Uterus (tissue), 4 donors: Measurements from ENCODE around the gene ESPNL. TPM values are rescaled to one million over a fixed set of nuclear protein-coding genes. Genes with fewer than 3 reads are reported as not detected.

Experiments
- DNase-seq, 2 donors: peaks; one replicate each; pipeline ENCODE4 v3.0.0-alpha.2; 2019 to 2020
- H3K27ac ChIP-seq, 2 donors: fragments of 200-600 bp; sonication (generic); 1 replicate in 1 of 2; 2 replicates in 1 of 2; pipeline ENCODE4 v1.5.1; 2016 to 2018
- H3K27me3 ChIP-seq, 2 donors: fragments of 200-600 bp; sonication (generic); one replicate each; pipeline ENCODE4 v1.5.1; 2018 to 2019; ENCODE audit warnings: control low read depth in 1 of 2
- H3K36me3 ChIP-seq, 2 donors: fragments of 200-600 bp; sonication (generic); one replicate each; pipeline ENCODE4 v1.5.1; 2019; ENCODE audit warnings: control low read depth in 1 of 2
- H3K4me1 ChIP-seq, 2 donors: fragments of 200-600 bp; sonication (generic); one replicate each; pipeline ENCODE4 v1.5.1; 2018 to 2019; ENCODE audit warnings: control low read depth in 1 of 2
- H3K4me3 ChIP-seq, 2 donors: fragments of 200-600 bp; sonication (generic); 1 replicate in 1 of 2; 2 replicates in 1 of 2; pipeline ENCODE4 v1.5.1; 2018 to 2019; ENCODE audit warnings: mild to moderate bottlenecking in 1 of 2
- H3K9me3 ChIP-seq, 2 donors: fragments of 200-600 bp; sonication (generic); one replicate each; pipeline ENCODE4 v1.5.1; 2019; ENCODE audit warnings: control low read depth in 1 of 2
- POLR2A ChIP-seq, 2 donors: fragments of 450-650 bp; IDR thresholded peaks; one replicate each; pipeline ENCODE4 v1.6.1; 2016; ENCODE audit warnings: antibody characterized with exemption in 2 of 2, mild to moderate bottlenecking in 1 of 2, moderate library complexity in 1 of 2
- intact Hi-C: fragments of 100-400 bp; cut with DNase I; formaldehyde crosslinking; loops from one replicate; pipeline ENCODE4 v1.15.1; 2023; ENCODE audit warnings: low total_unique reads
- total RNA-seq, 4 donors: library from RNA; depleted of rRNA in 3 of 4; stranded (reverse); fragments of >200 nt in 3 of 4; gene quantifications; one replicate each; pipeline versions ENCODE4 v1.1.0 to v1.2.4, GENCODE V29; 2014 to 2023
- TF ChIP-seq, protein P1 (sequence below), 4 experiments: fragments of 200-600 bp in 2 of 4; fragments of 450-650 bp in 2 of 4; sonication (generic) in 2 of 4; IDR thresholded peaks; one replicate each; pipeline ENCODE4 v1.5.1; 2016 to 2019; ENCODE audit warnings: antibody characterized with exemption in 4 of 4, mild to moderate bottlenecking in 2 of 4, moderate library complexity in 1 of 4
- donor health status: DM: yes; HTN: yes; CAD: no.

ESPNL gene
- total RNA-seq, 4 donors from 2014 or later, result 0.34 to 7.7 TPM; not detected in 2

DNA sequence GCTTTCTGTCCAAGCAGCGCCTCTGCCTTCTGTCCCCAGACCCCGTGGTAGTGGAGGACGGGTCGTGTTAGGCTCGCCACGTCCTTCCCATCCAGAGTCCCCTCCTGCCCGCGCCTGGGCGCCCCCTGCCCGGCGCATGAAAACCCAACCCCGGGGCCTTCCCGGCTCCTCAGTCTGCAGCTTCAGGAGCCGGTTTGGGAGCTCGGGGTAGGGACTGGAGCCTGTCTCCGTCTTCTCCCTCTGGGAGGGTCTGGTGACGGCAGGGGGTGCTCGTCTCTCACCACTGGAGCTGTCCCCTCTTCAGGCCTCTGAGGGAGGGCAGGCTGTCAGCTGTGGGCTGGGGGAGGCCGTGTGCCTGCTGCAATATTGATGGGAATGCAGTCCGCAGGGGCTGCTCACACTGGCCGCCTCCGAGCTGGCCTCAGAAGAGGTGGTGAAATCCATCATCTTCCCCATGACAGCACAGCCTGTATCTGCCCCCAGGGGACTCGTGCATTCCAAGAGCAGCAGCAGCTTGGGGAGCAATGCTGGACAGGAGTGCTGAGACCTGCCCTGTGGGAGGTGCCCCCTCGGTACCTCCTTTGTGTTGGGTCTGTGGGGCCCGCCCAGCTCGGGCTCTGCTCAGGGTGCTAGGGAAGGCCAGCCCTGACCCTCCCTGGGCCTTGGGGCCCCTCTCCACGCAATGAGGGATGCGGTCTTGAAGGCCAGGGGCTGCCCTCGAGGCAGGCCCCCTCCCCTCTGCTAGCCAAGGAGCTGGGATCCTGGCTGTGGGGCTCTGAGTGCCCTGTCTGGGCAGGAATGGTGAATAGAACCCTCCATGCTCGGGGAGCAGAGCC, 20.5 kb downstream of the ESPNL start:
- no peak for TF ChIP-seq POLR2A (IDR thresholded peaks at IDR 0.05)
- TF ChIP-seq, protein P1, sequence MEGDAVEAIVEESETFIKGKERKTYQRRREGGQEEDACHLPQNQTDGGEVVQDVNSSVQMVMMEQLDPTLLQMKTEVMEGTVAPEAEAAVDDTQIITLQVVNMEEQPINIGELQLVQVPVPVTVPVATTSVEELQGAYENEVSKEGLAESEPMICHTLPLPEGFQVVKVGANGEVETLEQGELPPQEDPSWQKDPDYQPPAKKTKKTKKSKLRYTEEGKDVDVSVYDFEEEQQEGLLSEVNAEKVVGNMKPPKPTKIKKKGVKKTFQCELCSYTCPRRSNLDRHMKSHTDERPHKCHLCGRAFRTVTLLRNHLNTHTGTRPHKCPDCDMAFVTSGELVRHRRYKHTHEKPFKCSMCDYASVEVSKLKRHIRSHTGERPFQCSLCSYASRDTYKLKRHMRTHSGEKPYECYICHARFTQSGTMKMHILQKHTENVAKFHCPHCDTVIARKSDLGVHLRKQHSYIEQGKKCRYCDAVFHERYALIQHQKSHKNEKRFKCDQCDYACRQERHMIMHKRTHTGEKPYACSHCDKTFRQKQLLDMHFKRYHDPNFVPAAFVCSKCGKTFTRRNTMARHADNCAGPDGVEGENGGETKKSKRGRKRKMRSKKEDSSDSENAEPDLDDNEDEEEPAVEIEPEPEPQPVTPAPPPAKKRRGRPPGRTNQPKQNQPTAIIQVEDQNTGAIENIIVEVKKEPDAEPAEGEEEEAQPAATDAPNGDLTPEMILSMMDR (IDR thresholded peaks at IDR 0.05), result no peak
- DNase-seq, result no peak
- H3K27ac ChIP-seq, result no peak overlapping the region
- H3K4me3 ChIP-seq, result no peak overlapping the region
- intact Hi-C loops, result no loop called here
- no peaks in the 10 kb centered on the region for H3K9me3 ChIP-seq
- H3K36me3 ChIP-seq, result no peaks in the 10 kb centered on the region
- H3K27me3 ChIP-seq, result no peaks in the 10 kb centered on the region
- H3K4me1 ChIP-seq, result no peaks in the 10 kb centered on the region

DNA sequence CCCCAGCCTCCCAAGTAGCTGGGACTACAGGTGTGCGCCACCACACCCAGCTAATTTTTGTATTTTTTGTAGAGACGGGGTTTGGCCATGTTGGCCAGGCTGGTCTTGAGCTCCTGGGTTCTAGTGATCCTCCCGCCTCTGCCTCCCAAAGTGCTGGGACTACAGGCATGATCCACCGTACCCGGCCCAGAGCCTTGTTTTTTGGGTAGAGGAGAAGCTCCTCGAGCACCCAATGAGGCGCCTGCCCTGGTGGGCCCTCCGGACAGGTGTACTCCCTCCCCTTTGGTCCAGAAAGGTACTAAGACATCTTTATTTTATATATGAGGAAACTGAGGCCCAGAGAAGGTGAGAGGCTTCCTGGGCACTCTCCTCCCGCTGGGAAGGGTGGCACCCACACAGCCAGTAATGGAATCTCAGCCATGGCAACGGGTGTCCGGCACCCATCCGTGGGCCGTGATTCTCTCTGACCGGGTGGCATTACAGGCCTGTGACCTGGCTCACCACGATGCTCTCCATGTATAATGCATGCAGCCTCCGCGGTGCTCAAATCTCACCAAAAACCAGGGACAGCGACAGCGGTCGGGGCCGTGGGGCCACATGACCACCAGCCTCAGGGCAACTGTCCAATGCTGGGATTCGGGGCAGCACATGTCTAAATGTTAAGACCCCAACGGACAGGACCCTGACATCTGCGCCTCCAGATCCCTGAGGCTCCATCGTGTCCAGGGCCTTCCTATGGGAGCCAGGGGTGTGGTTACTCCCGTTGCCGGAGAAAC, 21.6 kb downstream of the ESPNL start:
- no peak for TF ChIP-seq POLR2A (IDR thresholded peaks at IDR 0.05)
- TF ChIP-seq, protein P1 (IDR thresholded peaks at IDR 0.05), result no peak
- Histone ChIP-seq H3K4me3 (no peak overlapping the region), H3K27ac (no peak overlapping the region), H3K9me3 (no peaks in the 10 kb centered on the region), H3K27me3 (no peaks in the 10 kb centered on the region), H3K4me1 (no peaks in the 10 kb centered on the region), H3K36me3 (no peaks in the 10 kb centered on the region)
- no peak for DNase-seq
- intact Hi-C loops, result no loop called here

DNA sequence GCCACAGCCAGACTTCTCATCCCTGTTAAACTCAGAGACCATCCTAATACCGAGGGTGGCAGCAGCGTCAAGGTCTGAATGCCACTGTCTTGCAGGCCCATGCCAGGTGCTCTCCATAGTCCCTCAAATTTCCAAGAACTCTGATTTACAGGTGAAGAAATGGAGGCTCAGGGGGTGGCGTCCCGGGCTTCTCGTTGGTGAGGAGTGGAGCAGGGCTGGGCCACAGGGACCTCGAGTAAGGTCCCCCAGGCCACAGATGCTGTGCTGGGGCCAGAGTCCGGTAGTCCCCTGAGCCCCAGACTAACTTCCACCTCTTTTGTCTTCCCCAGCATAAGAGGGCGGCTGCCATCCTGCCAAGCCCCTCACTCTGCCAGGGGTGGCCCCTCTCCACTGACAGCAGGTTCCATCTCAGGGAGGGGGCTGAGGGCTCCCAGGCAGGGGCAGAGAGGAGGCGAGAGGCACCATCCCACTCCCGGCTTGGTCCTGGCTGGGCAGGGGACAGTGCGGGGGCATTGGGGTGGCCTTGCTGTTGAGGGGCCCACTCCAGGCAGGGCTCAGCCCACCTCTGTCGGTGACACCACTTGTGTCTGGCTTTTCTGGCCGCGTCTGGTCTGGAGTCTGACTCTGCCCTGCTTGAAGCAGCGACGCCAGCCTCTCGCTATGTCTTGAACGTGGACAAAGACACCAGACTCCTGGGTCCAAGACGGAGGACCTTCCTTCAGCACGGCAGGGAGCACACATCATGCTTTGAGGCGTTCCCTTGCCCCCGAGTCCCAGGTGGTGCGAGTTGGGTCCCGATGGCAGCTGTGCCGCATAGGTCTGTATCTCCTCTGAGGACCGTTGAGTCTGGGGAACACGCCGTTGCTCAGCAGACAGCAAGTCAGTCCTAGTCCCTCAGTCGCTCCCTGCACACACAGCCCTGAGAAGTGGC, 22.4 kb downstream of the ESPNL start:
- H3K27me3 ChIP-seq, result no peaks in the 10 kb centered on the region
- no peak for TF ChIP-seq POLR2A (IDR thresholded peaks at IDR 0.05)
- TF ChIP-seq, protein P1 (IDR thresholded peaks at IDR 0.05), result no peak
- H3K4me1 ChIP-seq, result no peaks in the 10 kb centered on the region
- no peaks in the 10 kb centered on the region for H3K36me3 ChIP-seq
- H3K27ac ChIP-seq, result no peak overlapping the region
- intact Hi-C loops, result no loop called here
- no peaks in the 10 kb centered on the region for H3K9me3 ChIP-seq
- no peak overlapping the region for H3K4me3 ChIP-seq
- DNase-seq, result no peak

DNA sequence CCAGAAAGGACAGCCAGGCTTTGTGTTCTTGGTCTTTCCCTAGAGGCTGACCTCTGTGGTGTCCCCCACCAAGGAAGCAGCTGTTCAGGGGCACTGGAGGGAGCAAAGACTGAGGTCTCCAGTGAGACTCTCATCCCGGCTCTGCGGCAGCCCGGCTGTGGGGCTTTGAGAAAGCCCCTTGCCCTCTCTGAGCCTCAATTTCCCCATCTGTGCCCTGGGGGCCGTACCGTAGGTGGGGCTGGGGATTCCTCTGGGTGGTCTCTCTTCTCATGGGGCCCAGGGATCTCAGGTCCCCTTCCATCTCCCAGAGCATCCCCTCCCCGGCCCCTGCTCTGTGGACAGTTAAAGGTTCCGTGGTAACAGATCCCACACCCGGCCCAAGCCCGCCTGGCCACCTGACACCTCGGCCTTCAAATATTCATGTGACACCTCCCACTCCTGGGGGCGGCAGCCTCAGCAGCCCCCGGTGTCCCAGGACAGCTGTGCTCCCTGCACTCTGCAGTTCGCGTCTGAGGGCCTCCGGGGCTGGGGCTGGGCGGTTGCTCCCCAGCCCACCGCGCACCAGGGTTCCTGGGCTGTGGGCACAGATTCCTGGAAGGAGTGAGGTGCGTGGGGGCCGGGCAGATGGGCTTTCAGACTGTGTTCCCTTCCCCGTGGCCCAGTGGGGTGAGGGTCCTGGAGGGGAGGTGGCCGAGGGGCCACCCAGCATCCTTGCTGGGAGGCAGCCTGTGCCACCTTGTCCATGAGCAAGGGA, 23.3 kb downstream of the ESPNL start:
- Histone ChIP-seq H3K9me3 (no peaks in the 10 kb centered on the region), H3K27ac (no peak overlapping the region), H3K36me3 (no peaks in the 10 kb centered on the region), H3K4me3 (no peak overlapping the region), H3K27me3 (no peaks in the 10 kb centered on the region), H3K4me1 (no peaks in the 10 kb centered on the region)
- intact Hi-C loops, result no loop called here
- TF ChIP-seq, protein P1 (IDR thresholded peaks at IDR 0.05), result no peak
- no peak for TF ChIP-seq POLR2A (IDR thresholded peaks at IDR 0.05)
- no peak for DNase-seq
